Lung (tissue), 12 donors: Measurements from ENCODE around the gene STX8. TPM values are rescaled to one million over a fixed set of nuclear protein-coding genes. Genes with fewer than 3 reads are reported as not detected.

Experiments
- ATAC-seq: fragments of 200-7000 bp; cut with Tn5 transposase; one replicate; pipeline ENCODE4 v1.9.1; 2020; ENCODE audit warnings: moderate number of reproducible peaks; ENCODE audit not compliant: insufficient read depth, low FRiP score
- DNase-seq, 3 donors: peaks; one replicate each; pipeline ENCODE4 v3.0.0-alpha.2; 2013 to 2017
- H3K27ac ChIP-seq, 2 donors: one replicate each; pipeline ENCODE4 v1.5.1; 2013; ENCODE audit warnings: mild to moderate bottlenecking in 2 of 2, moderate library complexity in 2 of 2, control low read depth in 1 of 2, inconsistent platforms in 1 of 2, low read depth in 1 of 2, low read length in 1 of 2
- H3K27me3 ChIP-seq, 3 donors: one replicate each; pipeline ENCODE4 v1.5.1; 2013; ENCODE audit warnings: low read length in 2 of 3; ENCODE audit not compliant: control insufficient read depth in 3 of 3, insufficient read depth in 3 of 3
- H3K36me3 ChIP-seq, 4 donors: one replicate each; pipeline ENCODE4 v1.5.1; 2013; ENCODE audit warnings: low read length in 4 of 4, mild to moderate bottlenecking in 1 of 4, moderate library complexity in 1 of 4; ENCODE audit not compliant: control insufficient read depth in 4 of 4, insufficient read depth in 4 of 4
- H3K4me1 ChIP-seq, 5 donors: one replicate each; pipeline ENCODE4 v1.5.1; 2013; ENCODE audit warnings: low read length in 5 of 5, mild to moderate bottlenecking in 2 of 5, moderate library complexity in 1 of 5; ENCODE audit not compliant: control insufficient read depth in 5 of 5, insufficient read depth in 5 of 5
- H3K4me3 ChIP-seq: one replicate; pipeline ENCODE4 v1.5.1; 2013; ENCODE audit warnings: mild to moderate bottlenecking, control low read depth, moderate library complexity
- H3K9ac ChIP-seq, 2 donors: one replicate each; pipeline ENCODE4 v1.5.1; 2013; ENCODE audit warnings: low read length in 2 of 2, control low read depth in 1 of 2; ENCODE audit not compliant: insufficient read depth in 1 of 2
- H3K9me3 ChIP-seq, 4 donors: one replicate each; pipeline ENCODE4 v1.5.1; 2013; ENCODE audit warnings: low read length in 3 of 4, mild to moderate bottlenecking in 1 of 4, moderate library complexity in 1 of 4; ENCODE audit not compliant: control insufficient read depth in 4 of 4, insufficient read depth in 3 of 4
- CTCF ChIP-seq: IDR thresholded peaks from 2 replicates; pipeline ENCODE4 v1.5.1; 2012; ENCODE audit warnings: mild to moderate bottlenecking; ENCODE audit errors: control extremely low read depth, extremely low read depth
- WGBS, 2 donors: extraction: QIAGEN DNeasy Blood & Tissue Kit; methylation state at CpG; one replicate each; pipeline ENCODE4 v1.1.7; 2013; 5-methylcytosine and 5-hydroxymethylcytosine counted together
- polyA plus RNA-seq, 2 donors: library from polyadenylated mRNA; stranded (reverse); fragments of 200-250 nt; gene quantifications; one replicate each; pipeline ENCODE4 v1.2.1, GENCODE V29; 2013
- total RNA-seq, 2 donors: library from RNA; depleted of rRNA in 1 of 2; stranded (reverse); fragments of >200 nt in 1 of 2; gene quantifications; one replicate each; pipeline ENCODE4 v1.2.1, GENCODE V29; 2014 to 2021
- donor health status: control.
- donor health status: control.
- donor health status: Bipolar disorder and iron deficiency.
- donor health status: healthy.
- donor health status: DM: yes; HTN: yes; CAD: no.

Gene STX8
- total and polyA plus RNA-seq, 4 donors = 36.5 to 81.1 (median 63.2) TPM

GRCh38 chr17:9315360-9315759, 260.3 kb downstream of the STX8 start:
- Histone ChIP-seq H3K4me3 (no peak overlapping the region), H3K4me1 (no peaks in the 10 kb centered on the region), H3K27me3 (no peaks in the 10 kb centered on the region), H3K9ac (no peak overlapping the region), H3K36me3 (no peaks in the 10 kb centered on the region), H3K27ac (no peak overlapping the region), H3K9me3 (peaks cover 0 to 2% (median 0%) of the 10 kb centered on the region in 4 donors)
- no peak for TF ChIP-seq CTCF
- ATAC-seq = no peak
- 98 to 99% methylated on average over 5 of the region's 5 CpGs for WGBS, 2 donors
- DNase-seq = no peak

- WGBS, 2 donors = 97 to 98% methylated on average over 4 of the region's 4 CpGs
- H3K4me3 ChIP-seq = no peak overlapping the region
- H3K4me1 ChIP-seq = peaks cover 0 to 6% (median 0%) of the 10 kb centered on the region in 5 donors
- H3K27me3 ChIP-seq = no peaks in the 10 kb centered on the region
- no peaks in the 10 kb centered on the region for H3K9me3 ChIP-seq
- DNase-seq = no peak
- H3K27ac ChIP-seq = no peak overlapping the region
- H3K9ac ChIP-seq = no peak overlapping the region
- no peak for TF ChIP-seq CTCF
- no peaks in the 10 kb centered on the region for H3K36me3 ChIP-seq
- no peak for ATAC-seq
Observed at GRCh38 chr17:9313346-9313745, 262.3 kb downstream of the STX8 start.

GRCh38 chr17:9309216-9309615, 266.4 kb downstream of the STX8 start:
- Histone ChIP-seq H3K4me3 (no peak overlapping the region), H3K27ac (no peak overlapping the region), H3K9ac (no peak overlapping the region), H3K36me3 (no peaks in the 10 kb centered on the region), H3K9me3 (no peaks in the 10 kb centered on the region), H3K27me3 (no peaks in the 10 kb centered on the region), H3K4me1 (peaks cover 0 to 9% (median 0%) of the 10 kb centered on the region in 5 donors)
- ATAC-seq (no peak), DNase-seq (no peak)
- no peak for TF ChIP-seq CTCF
- 75 to 87% methylated on average over 6 of the region's 6 CpGs for WGBS, 2 donors

GRCh38 chr17:9308069-9308468, 267.6 kb downstream of the STX8 start:
- ATAC-seq (no peak), DNase-seq (no peak)
- Histone ChIP-seq H3K27me3 (no peaks in the 10 kb centered on the region), H3K4me1 (peaks cover 0 to 9% (median 0%) of the 10 kb centered on the region in 5 donors), H3K9ac (no peak overlapping the region), H3K9me3 (no peaks in the 10 kb centered on the region), H3K27ac (no peak overlapping the region), H3K4me3 (no peak overlapping the region), H3K36me3 (no peaks in the 10 kb centered on the region)
- no peak for TF ChIP-seq CTCF
- 84 to 91% methylated on average over 6 of the region's 6 CpGs for WGBS, 2 donors
